GM15510 (cell line): ENCODE results near the gene TIMM17A.

Experiments used
- POLR2A ChIP-seq: IDR thresholded peaks from 3 replicates; pipeline ENCODE4 v1.6.1; 2011; ENCODE audit warnings: borderline replicate concordance; ENCODE audit not compliant: insufficient read length; ENCODE audit errors: extremely low read depth

The TIMM17A gene

DNA sequence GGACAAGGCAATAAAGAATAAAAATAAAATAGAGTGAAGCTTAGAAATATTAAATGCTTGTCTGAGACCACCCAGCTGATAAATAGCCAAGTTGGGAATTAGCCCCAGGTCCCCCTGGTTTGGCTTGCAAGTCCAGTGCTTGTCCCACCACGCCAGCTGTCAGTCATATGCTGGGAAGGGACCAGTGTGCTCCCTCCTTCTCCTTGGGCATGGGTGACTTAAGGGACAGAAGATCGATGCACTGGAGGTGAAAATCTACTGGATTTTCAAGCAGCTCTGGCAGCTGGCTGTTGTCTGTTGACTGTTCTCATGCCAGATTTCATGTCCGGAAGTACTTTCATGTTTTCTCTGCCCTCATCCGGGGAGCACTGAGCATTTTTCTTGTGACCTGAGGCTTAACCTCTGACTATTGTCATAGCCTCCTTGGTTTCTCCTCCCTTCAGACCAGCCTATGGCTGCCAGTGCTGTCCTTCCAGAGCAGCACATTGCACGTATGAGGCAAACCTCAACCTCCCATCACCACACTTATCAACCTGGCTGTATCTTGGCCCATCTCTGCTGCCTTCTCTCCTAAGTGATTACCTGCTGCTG lies 21.4 kb upstream of the TIMM17A start:
- no peak for TF ChIP-seq POLR2A

- no peak for TF ChIP-seq POLR2A
Observed at GRCh38 chr1:201937624-201938213, 17.6 kb upstream of the TIMM17A start.

- no peak for TF ChIP-seq POLR2A
Observed at GRCh38 chr1:201938440-201939035, 16.8 kb upstream of the TIMM17A start.

- TF ChIP-seq POLR2A, result no peak
Observed at GRCh38 chr1:201939148-201939547, 16.2 kb upstream of the TIMM17A start.

- no peak for TF ChIP-seq POLR2A
Observed at GRCh38 chr1:201939574-201939973, 15.7 kb upstream of the TIMM17A start.

GRCh38 chr1:201941420-201942128 lies 13.7 kb upstream of the TIMM17A start:
- TF ChIP-seq POLR2A, result no peak

DNA sequence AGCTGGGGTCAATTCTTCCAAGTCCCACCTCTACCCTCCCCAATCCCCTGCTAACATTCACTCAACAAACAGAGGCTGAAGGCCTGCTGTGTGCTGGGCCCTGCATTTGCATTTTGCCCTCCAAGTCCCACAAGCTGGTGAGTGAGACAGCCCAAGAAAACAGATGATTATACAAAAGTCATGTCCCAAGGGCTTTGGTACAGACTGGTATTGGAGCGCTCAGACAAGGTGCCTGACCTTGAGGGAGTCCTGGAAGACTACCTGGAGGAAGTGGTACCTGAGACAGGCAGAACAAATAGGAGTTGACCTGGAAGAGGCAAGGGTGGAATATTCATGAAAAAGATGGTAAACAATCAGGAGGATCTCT lies 13.2 kb upstream of the TIMM17A start:
- TF ChIP-seq POLR2A, result no peak

- TF ChIP-seq POLR2A, result no peak
Observed at GRCh38 chr1:201944002-201944401, 11.3 kb upstream of the TIMM17A start.

GRCh38 chr1:201944639-201945038 lies 10.7 kb upstream of the TIMM17A start:
- TF ChIP-seq POLR2A, result no peak

- TF ChIP-seq POLR2A, result no peak
Observed at GRCh38 chr1:201945157-201945556, 10.1 kb upstream of the TIMM17A start.

GRCh38 chr1:201945863-201946223 lies 9.5 kb upstream of the TIMM17A start:
- TF ChIP-seq POLR2A, result no peak

GRCh38 chr1:201946224-201946908 lies 8.9 kb upstream of the TIMM17A start, which contains the start of gene LMOD1:
Gene LMOD1, minus strand, starts transcription at chr1:201946548. Its CDS starts 208 bp downstream, at chr1:201946340.
- no peak for TF ChIP-seq POLR2A

DNA sequence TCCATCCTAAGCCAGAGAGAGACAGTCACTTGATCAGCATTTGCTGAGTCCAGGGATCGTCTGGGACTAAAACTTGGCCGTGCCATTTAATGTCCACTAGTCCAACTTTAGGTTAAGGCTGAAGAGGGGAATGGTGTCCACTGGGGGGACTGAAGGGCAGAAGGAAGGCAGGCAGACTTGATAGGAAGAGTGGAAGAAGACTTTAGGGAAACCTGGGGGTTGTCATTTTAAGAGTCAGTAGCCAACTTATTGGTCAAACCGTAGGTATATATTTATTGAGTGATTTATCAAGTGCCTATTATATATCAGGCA lies 7.7 kb upstream of the TIMM17A start:
- no peak for TF ChIP-seq POLR2A

DNA sequence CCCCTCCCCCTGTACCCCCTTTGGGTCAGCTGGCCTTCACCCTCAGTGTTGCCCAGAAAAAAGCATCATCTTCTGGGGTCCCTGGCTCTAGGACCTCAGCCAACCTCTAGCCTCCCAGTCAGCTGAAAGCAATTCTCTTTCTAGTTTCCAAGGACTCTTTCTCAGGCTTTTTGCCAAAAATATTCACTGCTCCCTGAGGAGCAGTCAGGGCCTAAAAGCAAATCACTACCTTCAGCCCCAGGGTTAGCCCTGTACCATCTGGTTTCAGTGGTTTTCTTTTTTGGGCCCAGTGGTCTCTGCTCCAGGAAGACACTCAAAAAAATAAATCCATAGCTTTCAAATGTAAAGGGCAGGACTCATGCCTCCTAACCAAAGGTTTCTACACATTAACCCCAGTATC lies 5.8 kb upstream of the TIMM17A start:
- TF ChIP-seq POLR2A, result no peak
